ENCODE measurements around the gene LARGE2. TPM values are rescaled to one million over a fixed set of nuclear protein-coding genes. Genes with fewer than 3 reads are reported as not detected.

Gene LARGE2
- total RNA-seq, 4 donors from 2014 or later = not detected

DNA sequence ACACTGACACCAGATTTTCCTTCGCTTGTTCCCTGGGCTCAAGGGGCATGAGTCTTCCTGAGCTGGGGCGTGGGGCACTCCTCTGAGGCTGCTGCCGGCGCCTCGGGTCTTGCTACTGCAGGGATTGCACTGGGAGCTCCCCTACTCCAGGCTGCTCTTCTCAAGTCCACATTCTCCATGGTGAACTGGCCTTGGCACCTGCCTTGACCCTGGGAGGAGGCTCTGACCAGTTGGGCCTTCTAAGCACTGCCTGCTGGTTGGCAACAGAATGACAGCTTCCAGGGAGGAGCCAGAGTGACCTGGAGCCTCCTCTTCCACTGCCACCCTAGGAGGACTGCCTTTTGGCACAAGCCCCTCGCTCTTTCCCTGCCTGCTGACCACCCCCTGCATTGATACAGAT, 24.9 kb upstream of the LARGE2 start:
- no peak for TF ChIP-seq CTCF (IDR thresholded peaks at IDR 0.05; ENCODE audit: low read depth)

DNA sequence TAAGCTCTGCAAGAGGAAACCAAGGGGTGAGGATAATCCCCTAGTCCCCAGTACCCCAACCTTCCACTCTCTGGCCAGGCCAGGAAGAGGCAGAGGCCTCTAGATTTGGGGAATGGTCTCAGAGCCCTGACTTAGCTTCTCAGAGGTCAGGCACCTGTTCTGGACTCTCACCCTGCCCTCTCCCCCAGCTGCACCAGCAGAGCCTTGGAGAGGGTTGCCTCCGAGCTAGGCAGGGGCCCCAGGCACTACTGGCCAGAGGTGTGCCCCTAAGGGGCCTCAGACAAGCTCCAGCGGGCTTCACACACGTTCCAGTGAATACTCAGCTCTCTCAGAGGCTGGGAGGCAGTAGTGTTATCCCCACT, 23.4 kb upstream of the LARGE2 start:
- no peak for TF ChIP-seq CTCF (IDR thresholded peaks at IDR 0.05; ENCODE audit: low read depth)

DNA sequence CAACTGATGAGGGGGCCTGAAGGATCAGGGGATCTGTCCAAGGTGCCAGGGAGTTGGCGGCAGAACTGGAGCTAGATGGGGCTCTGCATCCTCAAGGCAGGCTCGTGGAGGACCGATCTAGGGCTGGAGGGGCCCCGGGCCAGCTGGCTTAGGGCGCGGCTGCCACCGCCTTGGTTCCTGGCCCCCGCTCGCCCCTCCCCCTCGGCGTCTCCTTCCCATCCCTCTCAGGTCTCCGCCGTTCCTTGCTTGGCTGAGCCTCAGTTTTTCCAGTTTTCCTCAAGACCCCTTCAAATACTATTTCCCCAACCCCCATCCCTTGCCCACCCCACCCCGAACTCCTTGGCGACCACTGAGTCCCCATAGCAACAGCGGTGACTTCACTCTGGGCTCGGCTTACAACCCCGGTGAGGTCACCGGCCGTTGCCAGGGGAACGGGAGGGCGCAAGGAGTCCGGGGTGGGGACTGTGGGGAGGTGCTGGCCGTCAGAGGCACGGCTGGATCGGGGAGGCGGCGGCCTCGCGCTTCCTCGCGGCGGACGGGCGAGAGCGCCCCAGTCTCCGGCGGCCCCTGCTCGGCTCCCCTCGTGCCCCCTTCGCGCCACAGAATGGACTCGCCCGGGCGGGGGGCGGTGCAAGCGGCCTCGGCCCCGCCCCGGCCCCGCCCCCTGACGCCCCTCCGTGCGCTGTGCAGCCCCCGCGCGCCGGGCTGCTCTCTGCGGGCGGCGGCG, 22.8 kb upstream of the LARGE2 start:
- TF ChIP-seq CTCF (IDR thresholded peaks at IDR 0.05; ENCODE audit: low read depth) = no peak

- no peak for TF ChIP-seq CTCF (IDR thresholded peaks at IDR 0.05; ENCODE audit: low read depth)
Measured at GRCh38 chr11:45900916-45901617, 21.4 kb upstream of the LARGE2 start.

DNA sequence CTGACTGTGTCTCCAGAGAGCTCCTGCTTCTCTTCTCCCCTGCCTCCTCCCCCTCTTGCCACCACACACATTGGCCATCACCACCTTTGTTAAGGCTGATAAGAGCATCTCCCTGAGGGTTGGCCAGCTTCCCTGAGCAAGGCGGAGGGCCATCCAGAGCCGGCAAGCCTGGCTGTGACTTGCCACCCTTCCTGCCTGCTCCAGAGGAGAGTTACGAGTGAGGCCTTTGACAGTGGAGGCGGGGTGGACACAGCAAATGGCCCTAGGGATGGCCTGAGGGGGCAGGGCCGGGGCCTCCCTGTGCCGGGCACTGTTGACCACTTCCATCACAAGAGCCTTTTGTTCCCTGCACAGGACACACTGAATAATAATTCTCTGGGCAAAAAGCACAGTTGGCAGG, 20.8 kb upstream of the LARGE2 start:
- no peak for TF ChIP-seq CTCF (IDR thresholded peaks at IDR 0.05; ENCODE audit: low read depth)

DNA sequence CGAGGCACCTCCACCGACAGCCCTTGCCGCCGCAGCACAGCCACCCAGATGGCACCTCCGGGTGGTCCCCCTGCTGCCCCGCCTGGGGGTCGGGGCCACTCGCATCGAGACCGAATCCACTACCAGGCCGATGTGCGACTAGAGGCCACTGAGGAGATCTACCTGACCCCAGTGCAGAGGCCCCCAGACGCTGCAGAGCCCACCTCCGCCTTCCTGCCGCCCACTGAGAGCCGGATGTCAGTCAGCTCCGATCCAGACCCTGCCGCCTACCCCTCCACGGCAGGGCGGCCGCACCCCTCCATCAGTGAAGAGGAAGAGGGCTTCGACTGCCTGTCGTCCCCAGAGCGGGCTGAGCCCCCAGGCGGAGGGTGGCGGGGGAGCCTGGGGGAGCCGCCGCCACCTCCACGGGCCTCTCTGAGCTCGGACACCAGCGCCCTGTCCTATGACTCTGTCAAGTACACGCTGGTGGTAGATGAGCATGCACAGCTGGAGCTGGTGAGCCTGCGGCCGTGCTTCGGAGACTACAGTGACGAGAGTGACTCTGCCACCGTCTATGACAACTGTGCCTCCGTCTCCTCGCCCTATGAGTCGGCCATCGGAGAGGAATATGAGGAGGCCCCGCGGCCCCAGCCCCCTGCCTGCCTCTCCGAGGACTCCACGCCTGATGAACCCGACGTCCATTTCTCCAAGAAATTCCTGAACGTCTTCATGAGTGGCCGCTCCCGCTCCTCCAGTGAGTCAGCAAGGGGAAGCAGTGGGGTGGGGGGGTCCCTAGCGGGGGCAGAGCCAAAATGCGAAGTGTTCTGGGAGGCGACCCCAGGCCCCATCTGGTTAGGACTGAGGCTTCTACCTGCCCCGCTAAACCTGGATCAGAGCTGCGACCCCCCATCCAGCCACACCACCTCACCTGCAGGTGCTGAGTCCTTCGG, 19.7 kb upstream of the LARGE2 start:
- TF ChIP-seq CTCF (IDR thresholded peaks at IDR 0.05; ENCODE audit: low read depth) = no peak

Measured in subcutaneous adipose tissue (tissue), 4 donors.